GM19467 (cell line): ENCODE results near the gene CALB2.
"Not testable (repeated sequence)": the region's sequence is repeated elsewhere in the genome, so short reads cannot be mapped to it uniquely, and the experiment has no call there.

ENCODE experiments used
- ATAC-seq: cut with Tn5 transposase; IDR thresholded peaks from one replicate; pipeline ENCODE4 v1.9.1; 2021; ENCODE audit warnings: mild to moderate bottlenecking, moderate library complexity; ENCODE audit not compliant: unreplicated experiment

CALB2 gene

DNA sequence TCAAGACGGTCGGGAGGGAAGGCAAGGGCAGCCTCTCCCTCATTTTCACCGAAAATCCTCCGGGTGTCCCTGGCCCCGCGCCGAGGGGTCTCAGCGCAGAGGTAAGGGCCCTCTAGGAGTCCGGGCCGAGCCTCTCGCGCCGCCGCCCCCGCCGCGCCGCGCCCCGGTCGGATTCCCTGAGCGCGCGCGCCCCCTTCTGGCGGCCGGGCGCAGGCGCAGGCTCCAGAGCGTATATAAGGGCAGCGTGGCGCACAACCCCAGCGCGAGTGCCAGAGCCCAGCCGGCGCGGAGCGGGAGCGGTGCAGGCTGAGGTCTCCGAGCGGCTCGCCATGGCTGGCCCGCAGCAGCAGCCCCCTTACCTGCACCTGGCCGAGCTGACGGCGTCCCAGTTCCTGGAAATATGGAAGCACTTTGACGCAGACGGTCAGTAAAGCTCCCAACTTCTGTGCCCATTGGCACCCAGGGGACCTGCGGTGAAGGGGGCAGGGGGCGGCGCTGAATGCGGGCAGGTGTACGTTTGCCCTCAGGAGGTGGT lies at the start of gene CALB2:
Gene CALB2 (plus strand): TSS at position 260 of the 535 bp plus-strand sequence. CDS start 70 bp downstream, at position 330.
- ATAC-seq: no peak

GRCh38 chr16:71311553-71312158 lies 46.9 kb upstream of the CALB2 start:
- ATAC-seq: no peak

DNA sequence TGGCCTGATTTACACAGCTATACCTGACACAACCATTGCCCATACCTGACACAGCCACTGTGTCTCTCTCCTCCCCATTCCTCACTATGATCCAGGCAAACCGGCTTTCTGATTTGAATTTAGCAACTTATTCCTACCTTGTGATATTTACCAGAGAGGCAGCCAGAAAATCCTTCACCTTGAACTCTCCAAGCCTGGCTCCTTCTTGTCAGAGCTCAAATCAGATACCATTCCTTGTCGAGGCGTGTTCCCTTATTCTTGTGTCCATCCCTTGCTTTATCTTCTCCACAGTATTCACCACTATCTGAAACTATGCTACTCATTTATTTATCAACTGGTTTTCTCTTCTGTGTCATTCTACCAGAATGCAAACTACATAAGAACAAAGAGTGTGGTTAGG lies 44.9 kb upstream of the CALB2 start:
- ATAC-seq: not testable (repeated sequence)

DNA sequence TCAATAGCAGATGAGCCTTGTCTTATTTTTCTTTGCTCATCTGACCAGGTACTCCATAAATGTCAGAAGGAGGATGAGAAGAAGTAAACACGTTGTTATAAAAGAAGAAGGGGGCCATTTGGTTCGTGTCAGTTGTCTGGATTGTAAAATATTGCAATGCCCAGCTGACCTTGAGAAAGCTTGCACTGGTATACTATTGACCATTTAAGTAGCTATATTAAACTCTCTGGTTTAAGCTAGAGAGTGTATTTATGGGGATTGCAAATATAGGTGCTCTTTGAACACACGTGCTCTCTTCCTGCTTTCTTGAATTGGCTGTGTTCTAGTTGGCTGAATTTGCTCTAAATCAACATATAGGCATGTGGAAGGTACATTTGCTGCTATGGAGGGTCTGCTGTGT lies 43.3 kb upstream of the CALB2 start:
- no peak for ATAC-seq

GRCh38 chr16:71319999-71320398 lies 38.5 kb upstream of the CALB2 start:
- no peak for ATAC-seq

DNA sequence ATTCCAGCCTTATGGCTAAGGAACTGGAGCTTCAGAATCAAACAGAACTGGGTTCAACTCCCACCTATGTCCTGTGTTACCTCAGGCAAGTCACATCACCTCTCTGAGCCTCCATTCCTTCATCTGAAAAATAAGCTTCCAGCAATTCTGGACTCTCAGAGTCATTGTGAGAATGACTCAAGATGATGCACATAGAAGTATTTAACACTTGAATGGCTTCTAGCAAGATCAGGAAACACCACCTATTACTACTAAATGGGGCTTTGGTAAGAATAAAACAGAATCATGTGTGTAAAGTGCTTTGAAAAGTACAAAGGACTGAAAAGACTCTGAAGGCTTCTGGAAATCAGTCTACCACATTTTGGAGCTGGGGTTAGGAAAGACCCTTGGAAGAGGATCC lies 30.8 kb upstream of the CALB2 start:
- ATAC-seq: no peak

DNA sequence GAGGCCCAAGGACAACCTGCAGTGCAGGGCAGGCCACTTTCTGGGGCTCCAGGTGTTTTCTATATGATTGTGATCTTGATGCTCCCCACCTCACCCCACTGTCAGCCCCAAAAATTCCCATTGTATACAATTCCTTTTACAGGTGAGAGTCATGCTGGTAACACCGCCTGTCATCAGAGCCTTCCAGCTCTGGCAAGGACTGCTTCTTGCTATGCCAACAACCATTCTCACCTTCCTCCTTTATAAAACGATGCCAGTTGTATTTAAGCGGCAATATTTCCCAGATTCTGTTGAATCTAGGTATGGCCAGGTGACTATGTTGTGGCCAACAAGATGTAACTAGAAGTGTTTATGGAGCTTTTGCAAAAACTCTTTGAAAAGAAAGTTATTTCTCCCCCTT lies 30.4 kb upstream of the CALB2 start:
- no peak for ATAC-seq

DNA sequence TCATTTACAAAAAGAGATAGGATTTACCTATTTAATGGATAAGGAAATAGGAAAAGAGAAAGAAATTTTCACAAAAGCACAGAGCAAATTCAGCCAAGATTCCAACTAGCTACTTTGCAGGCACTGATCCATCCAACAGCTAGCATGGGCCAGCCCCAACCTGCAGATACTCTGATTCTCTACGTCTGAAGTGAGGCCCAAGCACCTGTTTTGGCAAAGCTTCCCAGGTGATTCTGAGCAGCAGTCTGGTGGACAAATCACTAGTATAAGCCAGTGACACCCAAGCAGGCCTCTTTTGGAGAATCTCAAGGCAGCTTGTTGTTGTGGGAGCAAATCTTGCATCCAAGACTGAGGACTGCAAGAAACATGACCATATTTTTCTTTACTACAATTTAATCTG lies 20.9 kb upstream of the CALB2 start:
- ATAC-seq: no peak

GRCh38 chr16:71338193-71338592 lies 20.3 kb upstream of the CALB2 start:
- ATAC-seq: no peak

- no peak for ATAC-seq
Observed at GRCh38 chr16:71338632-71339031, 19.9 kb upstream of the CALB2 start.

- ATAC-seq: no peak
Observed at GRCh38 chr16:71339236-71340171, 19.0 kb upstream of the CALB2 start.

- ATAC-seq: no peak
Observed at GRCh38 chr16:71340406-71340805, 18.1 kb upstream of the CALB2 start.

DNA sequence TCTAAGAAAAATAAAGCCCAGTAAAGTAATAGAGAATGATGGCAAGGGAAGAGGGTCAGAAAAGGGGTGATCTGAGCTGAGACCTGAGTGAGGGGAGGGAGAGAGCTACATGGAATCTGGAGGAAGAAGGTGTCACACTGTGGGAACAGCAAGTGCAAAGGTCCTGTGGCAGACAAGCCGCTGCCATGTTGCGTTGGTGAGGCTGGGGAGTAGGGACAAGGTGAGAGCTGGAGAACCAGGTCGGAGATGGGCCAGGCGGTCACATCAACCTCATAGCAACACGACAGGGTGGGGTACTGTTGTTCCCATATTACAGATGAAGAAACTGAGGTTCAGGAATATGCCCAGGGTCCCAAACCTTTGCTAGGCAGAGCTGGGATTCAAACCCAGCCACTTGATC lies 16.6 kb upstream of the CALB2 start:
- no peak for ATAC-seq

DNA sequence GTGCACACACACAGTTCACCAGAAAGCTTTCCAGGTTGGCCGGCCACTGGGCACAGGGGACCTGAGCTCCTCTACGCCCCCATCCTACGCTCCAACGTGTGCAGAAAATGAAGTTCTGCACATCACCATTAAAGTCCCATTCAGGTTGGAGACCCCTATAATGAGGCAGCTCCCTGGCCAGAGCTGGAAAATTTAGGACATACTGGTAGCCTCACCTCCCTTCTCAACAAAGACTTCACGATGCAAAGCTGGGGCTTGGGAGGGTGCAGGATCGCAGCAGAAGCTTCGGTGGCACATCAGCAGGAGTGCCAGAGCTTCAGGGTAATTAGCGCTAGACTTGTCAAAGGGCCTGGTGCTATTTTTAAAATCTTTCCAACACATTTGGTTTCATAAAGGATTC lies 15.4 kb upstream of the CALB2 start:
- ATAC-seq: no peak

GRCh38 chr16:71344315-71344905 lies 14.1 kb upstream of the CALB2 start:
- ATAC-seq: no peak

- no peak for ATAC-seq
Observed at GRCh38 chr16:71345031-71345430, 13.5 kb upstream of the CALB2 start.

- ATAC-seq: no peak
Observed at GRCh38 chr16:71347146-71347545, 11.4 kb upstream of the CALB2 start.

DNA sequence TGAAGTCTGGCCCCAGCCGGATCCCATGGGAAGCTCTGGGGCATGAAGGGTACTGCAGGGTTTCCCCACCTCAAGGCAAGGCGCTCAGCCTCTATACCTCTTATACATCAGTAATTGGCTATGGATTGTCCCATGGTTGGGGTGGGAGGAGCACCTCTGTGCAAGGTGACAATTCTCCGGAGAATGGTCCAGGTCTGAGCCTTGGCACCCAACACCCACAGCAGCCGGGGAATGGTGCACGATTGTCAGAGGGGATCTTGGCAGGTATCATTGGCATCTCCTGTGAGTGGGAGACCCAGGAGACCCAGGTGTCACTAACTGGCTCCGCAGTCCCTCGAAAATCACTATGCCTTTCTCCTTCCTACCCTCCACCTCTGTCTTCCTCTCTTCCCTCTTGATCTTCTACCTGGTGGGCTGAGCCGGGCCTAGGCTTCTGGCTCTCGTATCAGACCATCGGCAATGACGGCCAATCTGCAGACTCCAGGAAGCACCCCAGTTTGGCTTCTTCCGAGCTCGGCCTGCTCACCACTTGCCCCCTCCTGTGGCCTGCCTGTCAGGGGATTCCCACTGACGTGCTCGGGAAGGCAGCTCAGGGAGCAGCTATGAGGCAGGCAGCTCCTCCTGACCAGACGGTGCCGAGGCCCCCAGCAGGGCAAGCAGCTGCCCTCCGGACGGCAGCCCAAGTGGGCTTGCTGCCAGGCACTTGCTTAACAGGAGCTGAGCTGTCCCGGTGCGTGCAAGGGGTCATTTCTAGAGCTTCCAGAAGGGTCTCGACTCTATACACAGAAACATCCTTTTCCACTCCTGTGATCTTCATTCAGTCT lies 10.0 kb upstream of the CALB2 start:
- ATAC-seq: no peak

DNA sequence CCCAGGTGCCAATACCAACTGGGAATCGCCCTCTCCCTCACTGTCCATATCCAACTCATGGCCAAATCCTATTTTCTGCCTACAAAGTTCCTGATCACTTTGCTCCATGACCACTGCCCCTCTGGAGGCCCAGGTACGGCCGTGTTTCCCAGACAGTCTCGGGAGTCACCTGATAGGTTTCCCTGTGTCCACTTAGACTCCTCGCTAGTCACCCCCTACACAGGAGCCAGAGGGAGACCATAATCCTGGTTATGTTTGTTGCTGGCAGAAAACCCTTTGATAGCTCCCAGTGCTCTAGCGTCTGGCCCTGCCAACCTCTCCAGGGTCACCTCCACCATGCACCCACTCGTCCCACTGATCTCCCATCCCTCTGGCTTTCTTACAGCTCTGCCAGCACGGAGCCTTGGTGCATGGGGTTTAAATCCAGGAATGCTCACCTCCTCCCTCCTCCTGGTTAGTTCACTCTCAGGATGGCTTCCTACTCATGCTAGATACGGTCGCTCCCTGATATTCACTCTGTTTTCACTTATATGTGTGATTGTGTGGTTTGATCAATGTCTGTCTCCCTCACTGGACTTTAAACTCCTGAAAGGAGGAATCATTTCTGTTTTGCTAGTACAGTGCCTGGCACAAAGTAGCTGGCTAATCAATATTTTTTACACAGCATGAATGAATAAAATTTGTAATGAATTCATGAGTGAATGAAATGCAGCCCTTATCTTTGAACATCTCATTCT lies 7.5 kb upstream of the CALB2 start:
- no peak for ATAC-seq

DNA sequence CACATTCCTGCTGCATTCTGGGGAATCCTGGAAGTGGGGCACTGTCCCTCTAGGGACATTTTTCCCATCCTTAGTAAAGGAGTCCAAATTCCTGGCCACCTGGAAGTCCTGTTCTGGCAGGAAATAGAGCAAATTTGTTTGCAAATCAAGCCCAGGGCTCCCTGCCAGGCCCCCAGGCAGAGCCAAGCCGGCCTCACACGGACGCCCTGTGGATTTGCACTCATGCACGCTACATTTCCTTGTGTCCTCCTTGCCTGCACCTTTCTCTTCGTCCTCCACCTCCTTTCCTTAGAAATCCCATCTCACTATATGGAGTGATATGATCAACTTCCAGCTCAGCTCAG lies 7.0 kb upstream of the CALB2 start:
- no peak for ATAC-seq
